Upper lobe of left lung (tissue), 6 donors: Measurements from ENCODE around the gene SMYD3. TPM values are rescaled to one million over a fixed set of nuclear protein-coding genes. Genes with fewer than 3 reads are reported as not detected.

ENCODE experiments used
- ATAC-seq, 2 donors: fragments of 200-7000 bp; cut with Tn5 transposase; one replicate each; pipeline ENCODE4 v1.9.1; 2022; ENCODE audit warnings: mild to moderate bottlenecking in 2 of 2, moderate library complexity in 2 of 2; ENCODE audit not compliant: low FRiP score in 2 of 2
- DNase-seq, 2 donors: peaks; one replicate each; pipeline ENCODE4 v3.0.0-alpha.2; 2019 to 2020
- H3K27ac ChIP-seq, 4 donors: fragments of 200-600 bp; sonication (generic); one replicate each; pipeline ENCODE4 v1.5.1; 2016 to 2019
- H3K27me3 ChIP-seq, 4 donors: fragments of 200-600 bp; sonication (generic); one replicate each; pipeline ENCODE4 v1.5.1; 2017 to 2019
- H3K36me3 ChIP-seq, 4 donors: fragments of 200-600 bp; sonication (generic); one replicate each; pipeline ENCODE4 v1.5.1; 2016 to 2019
- H3K4me1 ChIP-seq, 4 donors: fragments of 200-600 bp; sonication (generic); one replicate each; pipeline ENCODE4 v1.5.1; 2018 to 2019
- H3K4me3 ChIP-seq, 4 donors: fragments of 200-600 bp; sonication (generic); one replicate each; pipeline ENCODE4 v1.5.1; 2017 to 2019; ENCODE audit warnings: mild to moderate bottlenecking in 2 of 4, moderate library complexity in 1 of 4
- H3K9me3 ChIP-seq, 4 donors: fragments of 200-600 bp; sonication (generic); one replicate each; pipeline ENCODE4 v1.5.1; 2018 to 2019
- EP300 ChIP-seq, 4 donors: sonication (generic); formaldehyde crosslinking; IDR thresholded peaks; one replicate each; pipeline ENCODE4 v1.5.1; 2017; ENCODE audit warnings: antibody characterized with exemption in 4 of 4, control low read depth in 2 of 4
- POLR2A ChIP-seq, 4 donors: fragments of 450-650 bp; IDR thresholded peaks; one replicate each; pipeline ENCODE4 v1.5.1; 2016 to 2017; ENCODE audit warnings: antibody characterized with exemption in 4 of 4, mild to moderate bottlenecking in 2 of 4
- POLR2AphosphoS5 ChIP-seq, 2 donors: sonication (generic); formaldehyde crosslinking; IDR thresholded peaks; one replicate each; pipeline ENCODE4 v1.5.1; 2017; ENCODE audit warnings: antibody characterized with exemption in 2 of 2
- WGBS, 2 donors: methylation state at CpG; one replicate each; pipeline ENCODE4 v1.1.5; 2017 to 2018; 5-methylcytosine and 5-hydroxymethylcytosine counted together
- total RNA-seq, 6 donors: library from RNA; depleted of rRNA in 4 of 6; stranded (reverse); fragments of >200 nt in 4 of 6; gene quantifications; one replicate each; pipeline versions ENCODE4 v1.1.0 to v1.2.1, GENCODE V29; 2016 to 2021
- TF ChIP-seq, protein P1 (sequence below), 6 experiments: fragments of 450-650 bp in 4 of 6; fragments of 200-600 bp in 2 of 6; sonication (generic) in 2 of 6; IDR thresholded peaks; one replicate each; pipeline ENCODE4 v1.5.1; 2016 to 2019; ENCODE audit warnings: antibody characterized with exemption in 6 of 6
- donor health status: DM: no; HTN: no; CAD: no; lungs with moderate emphysema.
- donor health status: DM: no; HTN: yes; CAD: no; lungs with severe emphysema.

Gene SMYD3
- total RNA-seq, 6 donors from 2014 or later: 22.7 to 109 (median 34.0) TPM

- Histone ChIP-seq H3K27me3 (no peaks in the 10 kb centered on the region), H3K9me3 (no peaks in the 10 kb centered on the region), H3K36me3 (no peaks in the 10 kb centered on the region), H3K27ac (no peak overlapping the region), H3K4me1 (peaks cover 5 to 15% (median 12%) of the 10 kb centered on the region in 4 donors), H3K4me3 (no peak overlapping the region)
- DNase-seq: peak in 1 of 2 donors; percentile 31
- TF ChIP-seq EP300 (IDR thresholded peaks at IDR 0.05) (no peak), POLR2AphosphoS5 (IDR thresholded peaks at IDR 0.05) (no peak), POLR2A (IDR thresholded peaks at IDR 0.05) (no peak)
- TF ChIP-seq, protein P1, sequence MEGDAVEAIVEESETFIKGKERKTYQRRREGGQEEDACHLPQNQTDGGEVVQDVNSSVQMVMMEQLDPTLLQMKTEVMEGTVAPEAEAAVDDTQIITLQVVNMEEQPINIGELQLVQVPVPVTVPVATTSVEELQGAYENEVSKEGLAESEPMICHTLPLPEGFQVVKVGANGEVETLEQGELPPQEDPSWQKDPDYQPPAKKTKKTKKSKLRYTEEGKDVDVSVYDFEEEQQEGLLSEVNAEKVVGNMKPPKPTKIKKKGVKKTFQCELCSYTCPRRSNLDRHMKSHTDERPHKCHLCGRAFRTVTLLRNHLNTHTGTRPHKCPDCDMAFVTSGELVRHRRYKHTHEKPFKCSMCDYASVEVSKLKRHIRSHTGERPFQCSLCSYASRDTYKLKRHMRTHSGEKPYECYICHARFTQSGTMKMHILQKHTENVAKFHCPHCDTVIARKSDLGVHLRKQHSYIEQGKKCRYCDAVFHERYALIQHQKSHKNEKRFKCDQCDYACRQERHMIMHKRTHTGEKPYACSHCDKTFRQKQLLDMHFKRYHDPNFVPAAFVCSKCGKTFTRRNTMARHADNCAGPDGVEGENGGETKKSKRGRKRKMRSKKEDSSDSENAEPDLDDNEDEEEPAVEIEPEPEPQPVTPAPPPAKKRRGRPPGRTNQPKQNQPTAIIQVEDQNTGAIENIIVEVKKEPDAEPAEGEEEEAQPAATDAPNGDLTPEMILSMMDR (IDR thresholded peaks at IDR 0.05): peak in 5 of 6 experiments; percentile 36 to 58 (median 39)
- ATAC-seq: peak in 1 of 2 donors; percentile 66
- 37% methylated on average over 10 of the region's 10 CpGs for WGBS, 2 donors
Observed at GRCh38 chr1:246117066-246117791, 389.9 kb downstream of the SMYD3 start.

DNA sequence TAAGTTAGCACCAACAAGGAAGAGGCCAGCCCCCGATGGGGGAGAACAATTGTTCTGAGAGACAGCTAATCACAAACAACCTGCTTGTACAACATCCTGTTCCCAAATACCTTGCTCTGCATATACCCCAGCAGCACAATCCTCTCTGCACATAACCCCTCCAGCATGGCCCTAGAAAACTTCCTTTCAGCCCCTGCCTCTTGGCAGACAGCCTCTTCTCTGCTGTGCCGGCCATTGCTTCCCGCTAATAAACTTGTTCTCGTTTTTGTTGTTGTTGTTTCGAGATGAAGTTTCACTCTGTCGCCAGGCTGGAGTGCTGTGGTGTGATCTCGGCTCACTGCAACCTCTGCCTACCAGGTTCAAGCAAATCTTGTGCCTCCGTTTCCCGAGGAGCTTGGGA, 392.7 kb downstream of the SMYD3 start:
- ATAC-seq (no peak), DNase-seq (no peak)
- H3K27ac ChIP-seq: peak overlapping the region in 3 of 4 donors; percentile 45 to 71 (median 60)
- H3K4me3 ChIP-seq: no peak overlapping the region
- TF ChIP-seq POLR2A (IDR thresholded peaks at IDR 0.05) (no peak), POLR2AphosphoS5 (IDR thresholded peaks at IDR 0.05) (no peak), EP300 (IDR thresholded peaks at IDR 0.05) (no peak)
- TF ChIP-seq, protein P1 (IDR thresholded peaks at IDR 0.05): no peak
- no peaks in the 10 kb centered on the region for H3K9me3 ChIP-seq
- WGBS, 2 donors: 69 to 81% methylated on average over 9 of the region's 9 CpGs
- peaks cover 5 to 20% (median 16%) of the 10 kb centered on the region in 4 donors for H3K4me1 ChIP-seq
- H3K36me3 ChIP-seq: no peaks in the 10 kb centered on the region
- no peaks in the 10 kb centered on the region for H3K27me3 ChIP-seq

GRCh38 chr1:246113555-246114095, 393.5 kb downstream of the SMYD3 start:
- no peak for DNase-seq
- no peaks in the 10 kb centered on the region for H3K27me3 ChIP-seq
- H3K4me1 ChIP-seq: peaks cover 5 to 20% (median 16%) of the 10 kb centered on the region in 4 donors
- peak overlapping the region in 3 of 4 donors; percentile 45 to 71 (median 60) for H3K27ac ChIP-seq
- peak in 3 of 4 donors; percentile 16 to 72 (median 65) for TF ChIP-seq EP300 (IDR thresholded peaks at IDR 0.05)
- no peak for TF ChIP-seq POLR2A (IDR thresholded peaks at IDR 0.05)
- peak; percentile 50 to 58 for TF ChIP-seq POLR2AphosphoS5 (IDR thresholded peaks at IDR 0.05)
- TF ChIP-seq, protein P1 (IDR thresholded peaks at IDR 0.05): no peak
- no peak overlapping the region for H3K4me3 ChIP-seq
- no peaks in the 10 kb centered on the region for H3K36me3 ChIP-seq
- no peaks in the 10 kb centered on the region for H3K9me3 ChIP-seq
- no peak for ATAC-seq
- WGBS, 2 donors: 38 to 66% methylated on average over 8 of the region's 8 CpGs

DNA sequence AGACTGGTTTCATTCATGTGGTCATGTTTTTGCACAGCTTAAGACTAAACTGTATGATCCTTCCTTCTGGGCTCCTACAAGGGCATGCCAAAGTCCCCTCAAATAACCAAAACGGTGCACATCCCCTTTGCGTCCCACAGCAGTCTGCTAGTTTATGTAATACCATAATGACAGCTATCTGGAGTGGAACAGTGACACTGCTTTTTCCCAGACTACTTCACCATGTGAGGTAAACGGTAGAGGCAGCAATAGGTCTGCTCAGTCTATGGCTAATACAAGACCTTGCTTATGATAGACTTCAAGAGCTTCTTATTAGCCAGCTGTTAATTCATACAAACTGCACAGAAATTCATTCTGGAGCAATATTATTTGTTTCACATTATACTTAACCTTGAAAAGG, 395.5 kb downstream of the SMYD3 start:
- DNase-seq (no peak), ATAC-seq (no peak)
- no peaks in the 10 kb centered on the region for H3K27me3 ChIP-seq
- no peak overlapping the region for H3K4me3 ChIP-seq
- no peak for TF ChIP-seq POLR2AphosphoS5 (IDR thresholded peaks at IDR 0.05)
- TF ChIP-seq, protein P1 (IDR thresholded peaks at IDR 0.05): no peak
- TF ChIP-seq POLR2A (IDR thresholded peaks at IDR 0.05): no peak
- H3K4me1 ChIP-seq: peaks cover 0 to 15% (median 12%) of the 10 kb centered on the region in 4 donors
- H3K36me3 ChIP-seq: no peaks in the 10 kb centered on the region
- H3K27ac ChIP-seq: no peak overlapping the region
- 72 to 73% methylated on average over 3 of the region's 3 CpGs for WGBS, 2 donors
- no peaks in the 10 kb centered on the region for H3K9me3 ChIP-seq
